Naive thymus-derived CD4-positive, alpha-beta T cell (primary cell): ENCODE measurements around the gene FRMD4B. TPM values are rescaled to one million over a fixed set of nuclear protein-coding genes. Genes with fewer than 3 reads are reported as not detected.

ENCODE experiments used
- ATAC-seq: fragments of 150-1000 bp; cut with Tn5 transposase; 2 replicates; pipeline ENCODE4 v1.10.0; 2021; ENCODE audit warnings: mild to moderate bottlenecking, moderate library complexity
- CTCF ChIA-PET: fragments of 350-600 bp; sonication (Branson Sonifier 250); formaldehyde crosslinking; loops from one replicate; lab custom pipeline; 2021; ENCODE audit warnings: antibody characterized with exemption; lab: Charles Lee
- POLR2A ChIA-PET: fragments of 350-600 bp; sonication (Branson Sonifier 250); formaldehyde crosslinking; loops from one replicate; lab custom pipeline; 2021; ENCODE audit warnings: antibody characterized with exemption, inconsistent platforms; lab: Charles Lee
- DNase-seq, 9 donors: peaks; one replicate each; pipeline versions ENCODE4 v3.0.0 to v3.0.0-alpha.2; 2020 to 2022; ENCODE audit warnings: mixed read lengths in 1 of 9
- H3K27ac ChIP-seq: one replicate; pipeline ENCODE4 v1.7.0; 2013; ENCODE audit warnings: mild to moderate bottlenecking, low read depth, low read length, moderate library complexity
- H3K27me3 ChIP-seq, 2 donors: one replicate each; pipeline ENCODE4 v1.7.0; 2013; ENCODE audit warnings: low read length in 2 of 2, mild to moderate bottlenecking in 2 of 2, moderate library complexity in 2 of 2; ENCODE audit not compliant: control insufficient read depth in 2 of 2, insufficient read depth in 2 of 2
- H3K36me3 ChIP-seq, 3 experiments: 1 replicate in 2 of 3; 2 replicates in 1 of 3; pipeline ENCODE4 v1.7.0; 2013; ENCODE audit warnings: low read length in 3 of 3, mild to moderate bottlenecking in 3 of 3, moderate library complexity in 1 of 3; ENCODE audit not compliant: insufficient read depth in 3 of 3, control insufficient read depth in 2 of 3
- H3K4me1 ChIP-seq, 2 donors: one replicate each; pipeline ENCODE4 v1.7.0; 2013; ENCODE audit warnings: low read length in 2 of 2, mild to moderate bottlenecking in 2 of 2, moderate library complexity in 1 of 2; ENCODE audit not compliant: control insufficient read depth in 2 of 2, insufficient read depth in 2 of 2
- H3K4me3 ChIP-seq: 2 replicates; pipeline ENCODE4 v1.7.0; 2013; ENCODE audit warnings: mild to moderate bottlenecking, low read length
- H3K9me3 ChIP-seq, 3 experiments: 1 replicate in 2 of 3; 2 replicates in 1 of 3; pipeline ENCODE4 v1.7.0; 2013; ENCODE audit warnings: low read length in 3 of 3; ENCODE audit not compliant: control insufficient read depth in 2 of 3
- H3K27ac Mint-ChIP-seq, 9 donors: one replicate each; pipeline ENCODE4 v1.8.0; 2020 to 2022; ENCODE audit warnings: mixed read lengths in 9 of 9, mild to moderate bottlenecking in 8 of 9, moderate library complexity in 5 of 9, inconsistent platforms in 2 of 9
- H3K27me3 Mint-ChIP-seq, 5 donors: one replicate each; pipeline ENCODE4 v1.8.0; 2021 to 2022; ENCODE audit warnings: mixed read lengths in 5 of 5, mild to moderate bottlenecking in 1 of 5
- H3K36me3 Mint-ChIP-seq, 5 donors: one replicate each; pipeline ENCODE4 v1.8.0; 2020 to 2022; ENCODE audit warnings: mixed read lengths in 5 of 5, mild to moderate bottlenecking in 3 of 5, inconsistent platforms in 1 of 5
- H3K4me1 Mint-ChIP-seq, 7 donors: one replicate each; pipeline ENCODE4 v1.8.0; 2020 to 2022; ENCODE audit warnings: mixed read lengths in 7 of 7, mild to moderate bottlenecking in 3 of 7, inconsistent platforms in 1 of 7
- H3K4me3 Mint-ChIP-seq, 10 donors: one replicate each; pipeline ENCODE4 v1.8.0; 2020 to 2022; ENCODE audit warnings: mild to moderate bottlenecking in 10 of 10, mixed read lengths in 10 of 10, moderate library complexity in 6 of 10, inconsistent platforms in 2 of 10
- H3K9me3 Mint-ChIP-seq, 11 donors: one replicate each; pipeline ENCODE4 v1.8.0; 2020 to 2022; ENCODE audit warnings: mixed read lengths in 11 of 11, mild to moderate bottlenecking in 4 of 11, inconsistent platforms in 1 of 11, moderate library complexity in 1 of 11
- intact Hi-C, 2 donors: fragments of 100-400 bp; cut with micrococcal nuclease; formaldehyde crosslinking; loops; one replicate each; pipeline ENCODE4 v1.15.1; 2023
- polyA plus RNA-seq, 2 donors: library from polyadenylated mRNA; unstranded; fragments of 300-500 nt; fragmentation: Illumina TruSeq; gene quantifications; one replicate each; pipeline ENCODE4 v1.2.3, GENCODE V29; 2021
- total RNA-seq, 6 experiments: library from RNA in 5 of 6; stranded (reverse) in 5 of 6; gene quantifications; 1 replicate in 5 of 6; 2 replicates in 1 of 6; pipeline ENCODE4 v1.2.3 and lab custom pipeline; 2021 to 2026

The FRMD4B gene
- total and polyA plus RNA-seq, 7 experiments from 2014 or later, result 0.59 to 32.2 (median 5.6) TPM; not detected in 1

- H3K27me3 ChIP-seq, result peaks cover 0 to 4% of the 10 kb centered on the region in 2 donors
- H3K27ac ChIP-seq, result no peak overlapping the region
- Mint-ChIP-seq H3K4me1 (peaks cover 5 to 18% (median 10%) of the 10 kb centered on the region in 7 donors), H3K27me3 (peaks cover 40 to 92% (median 47%) of the 10 kb centered on the region in 5 donors), H3K36me3 (no peaks in the 10 kb centered on the region), H3K4me3 (peak overlapping the region in 9 of 10 donors; percentile 29 to 75 (median 58)), H3K9me3 (no peaks in the 10 kb centered on the region), H3K27ac (no peak overlapping the region)
- no peaks in the 10 kb centered on the region for H3K36me3 ChIP-seq
- no peak for DNase-seq
- ATAC-seq, result no peak
- H3K4me3 ChIP-seq, result no peak overlapping the region
- no peaks in the 10 kb centered on the region for H3K9me3 ChIP-seq
- intact Hi-C loops, result no loop called here
- CTCF ChIA-PET, result no interaction called here
- no peaks in the 10 kb centered on the region for H3K4me1 ChIP-seq
- POLR2A ChIA-PET, result no interaction called here
Observed at GRCh38 chr3:69385123-69385722, 665 bp downstream of the FRMD4B start.

- H3K4me3 Mint-ChIP-seq, result peak overlapping the region in 3 of 10 donors; percentile 13 to 52 (median 41)
- no peaks in the 10 kb centered on the region for H3K36me3 Mint-ChIP-seq
- Histone ChIP-seq H3K36me3 (no peaks in the 10 kb centered on the region), H3K4me1 (no peaks in the 10 kb centered on the region), H3K4me3 (no peak overlapping the region), H3K27ac (no peak overlapping the region), H3K27me3 (peaks cover 0 to 4% of the 10 kb centered on the region in 2 donors), H3K9me3 (no peaks in the 10 kb centered on the region)
- POLR2A ChIA-PET, result no interaction called here
- CTCF ChIA-PET, result no interaction called here
- intact Hi-C loops, result loop anchor here in 1 of 2 donors (5.0 kb wide), 1 partner anchor 42 kb away; no protein-coding TSS in a partner anchor
- H3K27me3 Mint-ChIP-seq, result peaks cover 33 to 88% (median 42%) of the 10 kb centered on the region in 5 donors
- DNase-seq (no peak), ATAC-seq (no peak)
- no peak overlapping the region for H3K27ac Mint-ChIP-seq
- H3K9me3 Mint-ChIP-seq, result no peaks in the 10 kb centered on the region
- peaks cover 5 to 18% (median 10%) of the 10 kb centered on the region in 7 donors for H3K4me1 Mint-ChIP-seq
Observed at GRCh38 chr3:69384326-69384725, 1.6 kb downstream of the FRMD4B start.

- POLR2A ChIA-PET, result no interaction called here
- Mint-ChIP-seq H3K27ac (no peak overlapping the region), H3K4me1 (peaks cover 0 to 4% (median 0%) of the 10 kb centered on the region in 7 donors), H3K9me3 (peaks cover 0 to 3% (median 0%) of the 10 kb centered on the region in 11 donors), H3K27me3 (peaks cover 5 to 58% (median 11%) of the 10 kb centered on the region in 5 donors), H3K4me3 (no peak overlapping the region), H3K36me3 (no peaks in the 10 kb centered on the region)
- no peaks in the 10 kb centered on the region for H3K9me3 ChIP-seq
- no peak overlapping the region for H3K27ac ChIP-seq
- no peaks in the 10 kb centered on the region for H3K36me3 ChIP-seq
- H3K4me1 ChIP-seq, result no peaks in the 10 kb centered on the region
- intact Hi-C loops, result loop anchor here in 1 of 2 donors (5.0 kb wide), 1 partner anchor 37 kb away; no protein-coding TSS in a partner anchor
- H3K27me3 ChIP-seq, result peaks cover 0 to 4% of the 10 kb centered on the region in 2 donors
- DNase-seq (no peak), ATAC-seq (no peak)
- CTCF ChIA-PET, result no interaction called here
- H3K4me3 ChIP-seq, result no peak overlapping the region
Observed at GRCh38 chr3:69379661-69380060, 6.2 kb downstream of the FRMD4B start.

- Histone ChIP-seq H3K27ac (no peak overlapping the region), H3K27me3 (peaks cover 0 to 4% of the 10 kb centered on the region in 2 donors), H3K9me3 (no peaks in the 10 kb centered on the region), H3K4me1 (no peaks in the 10 kb centered on the region), H3K36me3 (no peaks in the 10 kb centered on the region), H3K4me3 (no peak overlapping the region)
- peaks cover 0 to 2% (median 0%) of the 10 kb centered on the region in 7 donors for H3K4me1 Mint-ChIP-seq
- H3K36me3 Mint-ChIP-seq, result no peaks in the 10 kb centered on the region
- CTCF ChIA-PET, result no interaction called here
- H3K27me3 Mint-ChIP-seq, result peaks cover 0 to 45% (median under 1%) of the 10 kb centered on the region in 5 donors
- H3K9me3 Mint-ChIP-seq, result peaks cover 0 to 3% (median 0%) of the 10 kb centered on the region in 11 donors
- DNase-seq (no peak), ATAC-seq (no peak)
- no peak overlapping the region for H3K4me3 Mint-ChIP-seq
- H3K27ac Mint-ChIP-seq, result peak overlapping the region in 1 of 9 donors; percentile 12
- POLR2A ChIA-PET, result no interaction called here
- intact Hi-C loops, result no loop called here
Observed at GRCh38 chr3:69378112-69378802, 7.6 kb downstream of the FRMD4B start.

- Mint-ChIP-seq H3K27me3 (peaks cover 0 to 40% (median 4%) of the 10 kb centered on the region in 5 donors), H3K9me3 (peaks cover 0 to 3% (median 0%) of the 10 kb centered on the region in 11 donors), H3K27ac (no peak overlapping the region), H3K36me3 (no peaks in the 10 kb centered on the region), H3K4me3 (no peak overlapping the region), H3K4me1 (peaks cover 0 to 2% (median 0%) of the 10 kb centered on the region in 7 donors)
- ChIA-PET CTCF (no interaction called here), POLR2A (no interaction called here)
- Histone ChIP-seq H3K9me3 (no peaks in the 10 kb centered on the region), H3K4me1 (no peaks in the 10 kb centered on the region), H3K36me3 (no peaks in the 10 kb centered on the region), H3K27ac (no peak overlapping the region), H3K4me3 (no peak overlapping the region), H3K27me3 (peaks cover 0 to 4% of the 10 kb centered on the region in 2 donors)
- intact Hi-C loops, result no loop called here
- ATAC-seq (no peak), DNase-seq (no peak)
Observed at GRCh38 chr3:69377262-69377661, 8.6 kb downstream of the FRMD4B start.

GRCh38 chr3:69376731-69377130, 9.2 kb downstream of the FRMD4B start:
- Mint-ChIP-seq H3K4me1 (peaks cover 0 to 3% (median 0%) of the 10 kb centered on the region in 7 donors), H3K36me3 (no peaks in the 10 kb centered on the region), H3K27me3 (peaks cover 0 to 38% (median 4%) of the 10 kb centered on the region in 5 donors), H3K4me3 (no peak overlapping the region), H3K9me3 (peaks cover 0 to 3% (median 0%) of the 10 kb centered on the region in 11 donors), H3K27ac (no peak overlapping the region)
- CTCF ChIA-PET, result no interaction called here
- no peak overlapping the region for H3K4me3 ChIP-seq
- DNase-seq, result no peak
- H3K36me3 ChIP-seq, result no peaks in the 10 kb centered on the region
- intact Hi-C loops, result no loop called here
- POLR2A ChIA-PET, result no interaction called here
- ATAC-seq, result no peak
- H3K9me3 ChIP-seq, result no peaks in the 10 kb centered on the region
- H3K4me1 ChIP-seq, result no peaks in the 10 kb centered on the region
- H3K27ac ChIP-seq, result no peak overlapping the region
- H3K27me3 ChIP-seq, result peaks cover 0 to 4% of the 10 kb centered on the region in 2 donors
